IMR-90 (cell line): ENCODE measurements around the gene SLC6A3.

Source experiments
- CTCF ChIP-seq: conservative IDR thresholded peaks from 2 replicates; pipeline ENCODE4 v1.5.1; 2012; ENCODE audit warnings: mild to moderate bottlenecking, low read depth, low read length, improper control_type of control experiment
- POLR2A ChIP-seq: IDR thresholded peaks from 2 replicates; pipeline ENCODE4 v1.6.1; 2012; ENCODE audit warnings: mild to moderate bottlenecking, low read depth, low read length

DNA sequence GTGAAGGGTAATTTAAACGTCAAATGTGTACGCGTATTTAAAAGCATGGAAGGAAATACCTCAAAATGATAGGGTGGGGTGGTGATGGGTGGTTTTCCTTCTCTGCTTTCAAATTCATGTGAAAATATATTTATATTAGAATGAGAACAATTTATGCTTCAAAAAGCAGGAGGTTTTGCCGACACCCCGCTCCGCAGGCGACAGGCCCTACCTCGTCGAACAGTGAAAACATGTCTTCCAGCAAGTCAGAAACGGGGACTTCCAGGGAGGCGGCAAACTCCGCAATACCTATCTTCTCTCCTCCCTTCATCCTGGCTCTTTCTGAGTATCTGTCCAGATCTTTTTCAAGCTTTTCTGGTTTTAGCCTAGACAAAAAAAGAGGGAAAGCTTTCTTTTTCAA, 28.5 kb upstream of the SLC6A3 start:
- no peak for TF ChIP-seq CTCF
- TF ChIP-seq POLR2A: no peak
